Endometrium (tissue), 2 donors: Measurements from ENCODE around the gene DLK1.

Experiments
- FAIRE-seq: peaks from 2 replicates; lab custom pipeline; 2012; peaks lifted over from hg19 to GRCh38; lab: Jason Lieb, UNC
- donor health status: control.
- donor health status: control.

The DLK1 gene

DNA sequence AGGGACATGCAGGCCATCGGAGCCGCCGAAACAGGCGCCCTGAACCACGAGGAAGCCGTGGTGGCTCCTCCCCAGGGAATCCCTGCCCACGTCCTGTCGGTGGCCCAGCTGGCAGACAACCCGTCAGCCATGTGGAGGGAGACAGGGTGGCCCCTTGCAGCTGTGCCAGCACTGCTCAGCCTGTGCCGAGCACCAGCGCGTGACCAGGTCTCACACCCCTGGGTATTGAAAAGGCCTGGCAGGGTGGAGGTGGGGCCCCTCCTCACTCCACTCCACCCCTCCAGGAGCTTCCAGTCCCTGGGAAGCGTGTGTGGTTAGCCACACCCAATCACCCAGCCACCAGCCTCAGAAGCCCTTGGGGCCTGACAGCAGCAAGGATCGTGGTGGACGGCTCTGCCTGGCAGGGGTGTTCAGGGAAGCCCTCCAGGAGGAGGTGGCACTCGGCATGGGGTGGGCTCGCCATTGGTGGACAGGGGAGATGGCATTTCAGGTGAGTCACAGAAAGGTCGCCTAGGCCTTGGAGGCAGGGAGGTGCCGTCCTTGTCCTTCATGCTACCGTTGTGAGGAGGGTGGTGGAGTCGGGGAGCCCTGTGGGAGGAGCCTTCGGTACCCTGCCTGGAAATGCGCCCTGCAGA is 12.3 kb upstream of the DLK1 start:
- no peak for FAIRE-seq

GRCh38 chr14:100715332-100715731 is 11.4 kb upstream of the DLK1 start:
- no peak for FAIRE-seq

DNA sequence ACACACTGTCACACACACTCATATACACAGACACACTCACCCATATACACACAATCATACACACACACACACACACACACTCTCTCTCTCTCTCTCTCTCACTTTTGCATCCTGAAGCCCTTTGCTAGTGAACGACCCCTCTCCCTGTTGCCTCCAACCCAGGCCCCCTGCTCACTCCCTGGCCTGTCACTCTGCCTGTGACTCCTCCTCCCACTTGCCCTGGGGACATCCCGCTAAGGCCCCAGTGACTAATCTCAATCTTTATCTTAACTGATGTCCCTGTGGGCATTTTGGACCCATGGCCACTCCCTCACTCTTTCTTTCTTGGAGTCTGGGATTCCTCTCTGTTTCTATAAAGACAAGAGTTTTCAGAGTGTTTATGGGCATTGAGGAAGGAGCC is 10.9 kb upstream of the DLK1 start:
- no peak for FAIRE-seq

- no peak for FAIRE-seq
Observed at GRCh38 chr14:100717386-100717785, 9.3 kb upstream of the DLK1 start.

GRCh38 chr14:100719976-100720520 is 6.6 kb upstream of the DLK1 start:
- FAIRE-seq = no peak

DNA sequence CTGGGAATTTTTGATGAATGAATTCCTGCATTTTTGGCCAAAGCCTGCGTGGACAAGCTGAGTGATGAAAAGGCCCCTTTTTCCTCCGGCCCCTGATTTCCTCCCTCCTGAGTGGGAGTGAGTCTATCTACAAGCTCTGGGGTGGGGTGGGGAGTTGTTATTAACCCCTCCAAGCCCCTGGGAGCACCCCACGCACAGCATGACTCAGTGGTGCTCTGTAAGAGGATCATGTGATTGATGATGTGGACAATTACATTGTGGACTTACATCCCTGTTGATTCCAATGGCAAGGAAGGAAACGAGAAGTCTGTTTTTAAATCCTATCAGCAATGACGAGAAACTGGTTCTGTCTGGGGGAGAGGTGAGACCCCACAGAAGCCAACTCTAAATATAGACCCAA is 5.1 kb upstream of the DLK1 start:
- no peak for FAIRE-seq

DNA sequence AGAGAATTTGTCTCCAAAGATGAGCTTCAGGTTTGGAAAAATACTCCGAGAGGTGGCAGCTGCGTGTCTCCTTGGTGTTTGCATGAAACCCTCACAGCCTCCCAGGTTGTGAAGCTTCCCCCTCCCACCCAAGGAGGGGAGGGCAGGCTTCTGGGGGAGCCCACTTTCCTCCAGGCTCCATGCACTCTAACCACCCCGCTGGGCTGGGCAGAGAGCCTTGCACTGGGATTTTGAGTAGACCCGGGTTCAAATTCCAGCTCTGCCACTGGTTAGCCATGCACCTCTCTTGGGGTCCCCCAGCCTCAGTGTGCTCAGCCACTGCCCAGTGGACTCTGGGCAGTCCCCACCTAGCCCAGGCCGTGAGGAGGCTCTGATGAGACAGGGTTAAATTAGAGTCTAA is 4.3 kb upstream of the DLK1 start:
- no peak for FAIRE-seq

- no peak for FAIRE-seq
Observed at GRCh38 chr14:100723135-100723829, 3.4 kb upstream of the DLK1 start.

GRCh38 chr14:100723830-100724437 is 2.8 kb upstream of the DLK1 start:
- FAIRE-seq = no peak

DNA sequence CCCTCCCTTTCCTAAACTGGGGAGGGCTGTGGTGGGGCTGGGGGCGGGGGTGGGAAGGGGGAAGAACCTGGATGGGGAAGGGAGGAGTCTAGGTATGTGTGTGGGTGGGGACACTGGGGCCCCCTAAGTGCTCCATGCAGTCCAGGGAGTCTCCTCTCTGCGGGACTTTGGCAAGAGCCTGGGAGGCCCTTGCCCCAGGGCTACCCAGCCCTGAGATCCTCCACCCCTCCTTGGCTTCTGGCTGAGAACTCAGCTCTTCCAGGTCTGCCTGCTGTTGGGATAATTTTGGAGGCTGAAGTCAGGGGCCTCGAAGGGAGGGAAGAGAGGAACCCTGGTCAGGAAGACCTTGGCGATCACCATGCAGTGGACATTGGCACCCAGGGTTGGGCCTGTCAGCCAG is 2.2 kb upstream of the DLK1 start:
- FAIRE-seq = no peak

DNA sequence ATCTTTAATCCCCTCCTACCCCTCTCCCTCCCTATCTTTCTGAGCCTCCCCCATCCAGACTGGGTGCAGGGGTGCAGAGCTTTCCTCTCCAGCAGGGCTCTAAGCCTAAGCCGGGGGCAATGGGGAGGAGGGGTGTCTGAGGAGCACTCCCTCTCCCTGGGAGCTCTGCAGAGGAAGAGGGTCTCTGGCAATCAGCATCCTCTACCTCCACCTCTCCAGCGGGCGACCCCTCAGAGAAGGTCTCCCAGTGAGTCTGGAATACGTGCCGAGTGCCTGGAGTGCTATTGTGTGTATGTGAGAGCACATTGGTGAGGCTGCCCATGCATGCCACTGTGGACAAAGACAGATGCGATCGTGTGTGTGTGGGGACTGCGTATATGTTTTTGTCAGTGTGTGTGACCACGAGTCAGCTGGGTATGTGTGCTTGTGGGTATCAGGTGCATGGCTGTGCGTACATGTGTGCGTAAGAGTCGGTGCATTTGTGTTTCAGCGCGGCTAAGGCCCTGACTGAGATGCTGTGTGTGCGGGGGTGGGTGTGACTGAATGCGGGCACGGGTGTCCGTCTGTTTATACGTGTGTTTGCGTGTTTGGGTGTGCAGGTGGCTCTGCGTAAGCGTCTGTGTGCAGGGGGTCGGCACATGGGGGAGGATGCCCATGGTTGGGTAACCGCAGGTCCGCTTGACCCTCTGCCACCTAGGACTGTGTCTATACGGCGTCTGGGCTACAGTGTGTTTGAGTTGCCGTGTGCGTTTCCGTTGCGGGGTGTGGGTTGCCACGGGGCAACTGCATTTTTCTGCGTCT is 905 bp upstream of the DLK1 start:
- no peak for FAIRE-seq

- no peak for FAIRE-seq
Observed at GRCh38 chr14:100727086-100727872, 587 bp downstream of the DLK1 start.

GRCh38 chr14:100727873-100728240 is 1.2 kb downstream of the DLK1 start:
- no peak for FAIRE-seq

DNA sequence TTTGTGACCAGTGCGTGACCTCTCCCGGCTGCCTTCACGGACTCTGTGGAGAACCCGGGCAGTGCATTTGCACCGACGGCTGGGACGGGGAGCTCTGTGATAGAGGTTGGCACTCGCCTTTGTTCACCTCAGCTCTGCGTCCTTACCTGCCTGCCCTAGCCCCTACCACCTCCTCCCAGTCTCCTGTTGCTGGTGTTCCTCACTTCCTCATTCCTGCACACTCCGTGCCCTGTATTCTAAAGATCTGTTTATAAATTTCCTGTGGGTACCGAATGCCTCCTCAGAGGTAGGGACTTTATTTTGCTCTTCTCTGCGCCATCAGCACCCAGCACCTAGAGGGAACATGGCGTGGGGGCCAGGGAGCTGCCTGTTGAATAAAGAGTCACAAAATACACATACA is 2.3 kb downstream of the DLK1 start:
- no peak for FAIRE-seq

- FAIRE-seq = no peak
Observed at GRCh38 chr14:100729982-100730381, 3.3 kb downstream of the DLK1 start.

- FAIRE-seq = no peak
Observed at GRCh38 chr14:100730581-100730980, 3.9 kb downstream of the DLK1 start.

DNA sequence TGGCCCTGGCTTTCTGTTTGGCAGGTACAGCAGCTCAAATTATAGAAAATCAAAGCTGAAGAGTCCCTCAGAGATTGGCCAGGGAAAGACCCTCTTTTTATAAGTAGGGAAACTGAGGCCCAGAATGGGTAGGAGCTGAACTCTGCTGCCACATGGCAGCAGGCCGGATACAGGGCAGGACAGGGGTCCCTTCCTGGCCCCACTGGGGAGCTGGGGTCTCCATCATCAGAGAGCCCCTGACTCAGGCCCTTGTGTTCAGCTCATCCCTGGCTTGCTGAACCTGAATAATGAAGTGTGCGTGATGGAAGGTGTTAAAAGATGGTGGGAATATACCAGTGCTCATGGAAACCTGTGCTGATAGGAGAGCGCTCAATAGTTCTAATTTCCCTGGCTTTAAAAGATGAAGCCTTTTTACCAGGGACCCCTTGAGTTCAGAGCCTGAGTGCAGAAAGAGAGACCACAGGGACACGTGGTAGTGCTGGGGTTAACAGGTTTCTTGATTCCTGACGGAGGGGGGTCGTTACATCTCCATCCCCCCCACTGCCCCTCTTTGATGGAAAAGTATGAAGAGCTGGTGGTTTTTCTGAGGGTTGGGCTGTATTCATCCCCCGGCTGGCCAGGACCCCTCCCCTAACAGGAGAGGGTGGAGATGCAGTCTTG is 4.4 kb downstream of the DLK1 start:
- FAIRE-seq = no peak

DNA sequence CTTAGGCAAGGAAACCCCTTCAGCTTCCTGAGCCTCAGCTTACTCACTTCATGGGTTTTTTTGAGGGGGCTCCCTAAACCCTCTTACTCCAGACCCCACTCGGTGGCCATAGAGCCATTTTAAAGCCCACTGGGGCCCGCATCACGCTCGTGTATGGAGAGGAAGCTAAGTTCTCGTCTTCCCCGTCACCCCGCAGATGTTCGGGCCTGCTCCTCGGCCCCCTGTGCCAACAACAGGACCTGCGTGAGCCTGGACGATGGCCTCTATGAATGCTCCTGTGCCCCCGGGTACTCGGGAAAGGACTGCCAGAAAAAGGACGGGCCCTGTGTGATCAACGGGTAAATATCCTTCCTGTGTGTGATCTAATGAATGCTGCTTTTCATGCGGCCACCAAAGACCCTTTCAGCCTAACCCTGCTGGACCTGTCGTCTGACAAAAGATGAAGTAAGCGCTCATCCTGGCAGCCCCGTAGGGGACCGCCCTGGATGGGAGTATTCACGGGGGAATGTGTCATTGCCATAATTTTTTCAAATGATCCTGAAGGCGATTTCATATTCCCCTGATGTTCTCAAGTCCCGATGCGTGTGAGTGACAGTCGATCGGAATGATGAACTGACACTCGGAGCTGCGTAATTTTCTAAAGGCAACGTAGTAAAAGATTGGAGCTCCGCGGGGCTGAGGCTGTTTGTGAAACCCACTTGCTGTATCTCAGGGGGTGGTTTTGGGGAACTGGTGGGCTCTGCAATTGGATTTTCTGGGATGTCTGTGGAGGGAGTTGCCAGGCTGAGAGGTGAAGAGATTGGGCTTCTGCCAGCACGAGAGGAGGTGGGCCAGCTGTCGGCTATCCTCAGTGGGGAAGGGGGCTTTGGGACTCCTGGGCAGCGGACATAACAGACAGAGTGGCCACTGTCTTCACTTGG is 5.4 kb downstream of the DLK1 start:
- no peak for FAIRE-seq

- no peak for FAIRE-seq
Observed at GRCh38 chr14:100732766-100733100, 6.0 kb downstream of the DLK1 start.

DNA sequence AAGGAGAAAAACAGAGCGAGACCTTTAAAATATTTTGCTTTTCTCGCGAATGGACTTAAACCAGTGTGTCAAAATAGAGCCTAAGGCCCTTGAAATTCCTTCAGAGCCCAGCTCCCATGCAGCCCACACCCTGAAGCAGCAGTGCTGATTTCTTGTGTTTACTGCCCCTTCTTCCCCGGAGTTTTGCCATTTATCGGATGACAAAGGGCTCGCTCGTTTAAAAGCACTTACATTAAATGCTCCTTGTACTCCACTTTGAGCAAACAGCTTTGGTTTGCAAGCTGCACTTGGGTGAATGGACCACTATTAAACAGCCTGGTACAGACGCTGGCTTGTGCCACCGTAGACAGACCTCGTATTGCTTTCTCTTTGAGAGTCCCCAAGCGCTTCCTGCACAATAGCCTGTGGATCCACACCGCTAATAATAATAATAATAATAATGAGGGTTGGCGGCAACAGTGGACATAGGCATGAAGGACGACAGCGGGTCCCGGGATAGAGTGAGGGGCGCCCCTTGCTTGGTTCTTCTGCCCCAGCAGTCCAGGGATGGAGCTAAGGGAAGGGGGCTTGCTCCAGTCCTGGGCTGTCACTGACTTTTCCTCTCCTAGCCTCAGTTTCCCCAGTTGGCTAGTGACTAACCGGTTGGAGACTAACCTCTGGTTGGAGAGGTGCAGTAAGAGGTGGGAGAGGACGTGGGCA is 6.6 kb downstream of the DLK1 start:
- no peak for FAIRE-seq
